Upper lobe of left lung (tissue), 6 donors: ENCODE measurements around the gene AP5S1. TPM values are rescaled to one million over a fixed set of nuclear protein-coding genes. Genes with fewer than 3 reads are reported as not detected.

Source experiments
- ATAC-seq, 2 donors: fragments of 200-7000 bp; cut with Tn5 transposase; one replicate each; pipeline ENCODE4 v1.9.1; 2022; ENCODE audit warnings: mild to moderate bottlenecking in 2 of 2, moderate library complexity in 2 of 2; ENCODE audit not compliant: low FRiP score in 2 of 2
- DNase-seq, 2 donors: peaks; one replicate each; pipeline ENCODE4 v3.0.0-alpha.2; 2019 to 2020
- H3K27ac ChIP-seq, 4 donors: fragments of 200-600 bp; sonication (generic); one replicate each; pipeline ENCODE4 v1.5.1; 2016 to 2019
- H3K27me3 ChIP-seq, 4 donors: fragments of 200-600 bp; sonication (generic); one replicate each; pipeline ENCODE4 v1.5.1; 2017 to 2019
- H3K36me3 ChIP-seq, 4 donors: fragments of 200-600 bp; sonication (generic); one replicate each; pipeline ENCODE4 v1.5.1; 2016 to 2019
- H3K4me1 ChIP-seq, 4 donors: fragments of 200-600 bp; sonication (generic); one replicate each; pipeline ENCODE4 v1.5.1; 2018 to 2019
- H3K4me3 ChIP-seq, 4 donors: fragments of 200-600 bp; sonication (generic); one replicate each; pipeline ENCODE4 v1.5.1; 2017 to 2019; ENCODE audit warnings: mild to moderate bottlenecking in 2 of 4, moderate library complexity in 1 of 4
- H3K9me3 ChIP-seq, 4 donors: fragments of 200-600 bp; sonication (generic); one replicate each; pipeline ENCODE4 v1.5.1; 2018 to 2019
- EP300 ChIP-seq, 4 donors: sonication (generic); formaldehyde crosslinking; IDR thresholded peaks; one replicate each; pipeline ENCODE4 v1.5.1; 2017; ENCODE audit warnings: antibody characterized with exemption in 4 of 4, control low read depth in 2 of 4
- POLR2A ChIP-seq, 4 donors: fragments of 450-650 bp; IDR thresholded peaks; one replicate each; pipeline ENCODE4 v1.5.1; 2016 to 2017; ENCODE audit warnings: antibody characterized with exemption in 4 of 4, mild to moderate bottlenecking in 2 of 4
- POLR2AphosphoS5 ChIP-seq, 2 donors: sonication (generic); formaldehyde crosslinking; IDR thresholded peaks; one replicate each; pipeline ENCODE4 v1.5.1; 2017; ENCODE audit warnings: antibody characterized with exemption in 2 of 2
- WGBS, 2 donors: methylation state at CpG; one replicate each; pipeline ENCODE4 v1.1.5; 2017 to 2018; 5-methylcytosine and 5-hydroxymethylcytosine counted together
- total RNA-seq, 6 donors: library from RNA; depleted of rRNA in 4 of 6; stranded (reverse); fragments of >200 nt in 4 of 6; gene quantifications; one replicate each; pipeline versions ENCODE4 v1.1.0 to v1.2.1, GENCODE V29; 2016 to 2021
- TF ChIP-seq, protein P1 (sequence below), 6 experiments: fragments of 450-650 bp in 4 of 6; fragments of 200-600 bp in 2 of 6; sonication (generic) in 2 of 6; IDR thresholded peaks; one replicate each; pipeline ENCODE4 v1.5.1; 2016 to 2019; ENCODE audit warnings: antibody characterized with exemption in 6 of 6
- donor health status: DM: no; HTN: no; CAD: no; lungs with moderate emphysema.
- donor health status: DM: no; HTN: yes; CAD: no; lungs with severe emphysema.

Gene AP5S1
- total RNA-seq, 6 donors from 2014 or later, result 9.4 to 20.8 (median 14.7) TPM

DNA sequence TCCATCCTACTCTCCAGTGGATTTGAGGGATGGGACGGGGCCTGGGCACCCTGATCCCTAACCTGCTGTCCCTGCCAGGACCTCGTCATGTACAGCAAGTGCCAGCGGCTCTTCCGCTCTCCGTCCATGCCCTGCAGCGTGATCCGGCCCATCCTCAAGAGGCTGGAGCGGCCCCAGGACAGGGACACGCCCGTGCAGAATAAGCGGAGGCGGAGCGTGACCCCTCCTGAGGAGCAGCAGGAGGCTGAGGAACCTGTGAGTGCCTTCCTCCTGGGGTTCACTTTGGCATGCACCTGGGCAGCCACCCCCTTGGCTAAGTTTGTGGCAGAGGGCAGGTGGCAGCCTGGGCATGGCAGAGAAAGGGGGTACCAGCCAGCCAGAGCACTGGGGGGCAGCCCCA lies 18.5 kb upstream of the AP5S1 start:
- 91 to 98% methylated on average over 12 to 13 of the region's 13 CpGs for WGBS, 2 donors
- Histone ChIP-seq H3K36me3 (peaks cover 4 to 75% (median 68%) of the 10 kb centered on the region in 4 donors), H3K4me3 (no peak overlapping the region), H3K27ac (peak overlapping the region; percentile 13 to 98 (median 96)), H3K27me3 (no peaks in the 10 kb centered on the region), H3K4me1 (peaks cover 81 to 100% (median 96%) of the 10 kb centered on the region in 4 donors), H3K9me3 (no peaks in the 10 kb centered on the region)
- TF ChIP-seq POLR2A (IDR thresholded peaks at IDR 0.05) (no peak), EP300 (IDR thresholded peaks at IDR 0.05) (no peak), POLR2AphosphoS5 (IDR thresholded peaks at IDR 0.05) (peak; percentile 16 to 41)
- DNase-seq, result peak; percentile 58 to 71
- ATAC-seq, result no peak

DNA sequence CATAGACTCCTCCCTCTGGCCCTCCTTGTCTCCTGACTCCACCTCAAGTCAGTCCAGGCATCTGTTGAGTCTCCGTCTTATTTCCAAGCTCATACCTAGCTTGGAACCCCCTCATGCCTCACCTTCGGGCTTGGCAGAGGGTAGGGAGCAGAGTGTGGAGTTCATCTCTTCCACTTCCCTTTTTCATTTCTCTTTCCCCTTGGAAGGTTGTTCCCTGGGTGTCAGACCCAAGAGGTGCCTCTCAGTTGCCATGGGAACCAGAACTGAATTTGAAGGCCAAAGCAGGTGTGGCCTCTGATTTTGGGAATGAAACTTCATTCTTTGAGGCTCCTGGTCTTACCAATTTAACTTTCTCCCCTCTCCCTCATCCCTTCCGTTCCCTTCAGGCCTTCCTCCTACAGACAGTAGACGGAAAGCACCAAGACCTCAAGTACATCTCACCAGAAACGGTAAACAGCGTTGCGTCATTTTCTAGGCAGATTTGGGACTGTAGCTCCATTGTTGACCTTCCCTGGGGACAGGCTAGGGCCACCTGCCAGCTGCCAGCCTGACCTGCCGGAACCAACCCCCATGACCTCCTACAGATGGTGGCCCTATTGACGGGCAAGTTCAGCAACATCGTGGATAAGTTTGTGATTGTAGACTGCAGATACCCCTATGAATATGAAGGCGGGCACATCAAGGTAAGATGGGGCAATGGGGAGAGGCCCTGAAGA lies 17.7 kb upstream of the AP5S1 start:
- Histone ChIP-seq H3K36me3 (peaks cover 4 to 75% (median 68%) of the 10 kb centered on the region in 4 donors), H3K9me3 (no peaks in the 10 kb centered on the region), H3K27me3 (no peaks in the 10 kb centered on the region), H3K4me1 (peaks cover 81 to 100% (median 97%) of the 10 kb centered on the region in 4 donors), H3K4me3 (no peak overlapping the region), H3K27ac (peak overlapping the region; percentile 91 to 98 (median 96))
- WGBS, 2 donors, result 62 to 70% methylated on average over 9 to 11 of the region's 11 CpGs
- TF ChIP-seq POLR2A (IDR thresholded peaks at IDR 0.05) (peak in 1 of 4 donors; percentile 17), POLR2AphosphoS5 (IDR thresholded peaks at IDR 0.05) (peak in 1 of 2 donors; percentile 66), EP300 (IDR thresholded peaks at IDR 0.05) (peak in 1 of 4 donors; percentile 74)
- TF ChIP-seq, protein P1, sequence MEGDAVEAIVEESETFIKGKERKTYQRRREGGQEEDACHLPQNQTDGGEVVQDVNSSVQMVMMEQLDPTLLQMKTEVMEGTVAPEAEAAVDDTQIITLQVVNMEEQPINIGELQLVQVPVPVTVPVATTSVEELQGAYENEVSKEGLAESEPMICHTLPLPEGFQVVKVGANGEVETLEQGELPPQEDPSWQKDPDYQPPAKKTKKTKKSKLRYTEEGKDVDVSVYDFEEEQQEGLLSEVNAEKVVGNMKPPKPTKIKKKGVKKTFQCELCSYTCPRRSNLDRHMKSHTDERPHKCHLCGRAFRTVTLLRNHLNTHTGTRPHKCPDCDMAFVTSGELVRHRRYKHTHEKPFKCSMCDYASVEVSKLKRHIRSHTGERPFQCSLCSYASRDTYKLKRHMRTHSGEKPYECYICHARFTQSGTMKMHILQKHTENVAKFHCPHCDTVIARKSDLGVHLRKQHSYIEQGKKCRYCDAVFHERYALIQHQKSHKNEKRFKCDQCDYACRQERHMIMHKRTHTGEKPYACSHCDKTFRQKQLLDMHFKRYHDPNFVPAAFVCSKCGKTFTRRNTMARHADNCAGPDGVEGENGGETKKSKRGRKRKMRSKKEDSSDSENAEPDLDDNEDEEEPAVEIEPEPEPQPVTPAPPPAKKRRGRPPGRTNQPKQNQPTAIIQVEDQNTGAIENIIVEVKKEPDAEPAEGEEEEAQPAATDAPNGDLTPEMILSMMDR (IDR thresholded peaks at IDR 0.05), result no peak
- DNase-seq, result peak; percentile 24 to 84
- ATAC-seq, result no peak

DNA sequence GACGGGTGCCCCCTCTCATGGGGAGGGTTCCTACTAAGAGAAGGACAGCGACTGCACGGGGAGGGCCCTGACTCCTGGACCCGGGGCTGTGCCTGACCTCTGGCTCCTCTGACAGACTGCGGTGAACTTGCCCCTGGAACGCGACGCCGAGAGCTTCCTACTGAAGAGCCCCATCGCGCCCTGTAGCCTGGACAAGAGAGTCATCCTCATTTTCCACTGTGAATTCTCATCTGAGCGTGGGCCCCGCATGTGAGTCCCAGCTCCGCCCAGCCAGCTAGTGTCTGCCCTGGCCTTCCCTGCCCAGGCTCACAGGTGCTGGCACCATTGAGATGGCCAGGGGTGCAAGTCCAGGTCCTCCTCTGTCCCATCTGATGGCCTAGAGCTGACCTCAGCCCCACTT lies 17.1 kb upstream of the AP5S1 start:
- peaks cover 84 to 100% (median 96%) of the 10 kb centered on the region in 4 donors for H3K4me1 ChIP-seq
- H3K4me3 ChIP-seq, result no peak overlapping the region
- peak overlapping the region; percentile 91 to 98 (median 96) for H3K27ac ChIP-seq
- no peaks in the 10 kb centered on the region for H3K9me3 ChIP-seq
- ATAC-seq (no peak), DNase-seq (peak in 1 of 2 donors; percentile 55)
- TF ChIP-seq, protein P1 (IDR thresholded peaks at IDR 0.05), result no peak
- no peak for TF ChIP-seq POLR2A (IDR thresholded peaks at IDR 0.05)
- no peak for TF ChIP-seq POLR2AphosphoS5 (IDR thresholded peaks at IDR 0.05)
- no peak for TF ChIP-seq EP300 (IDR thresholded peaks at IDR 0.05)
- H3K27me3 ChIP-seq, result no peaks in the 10 kb centered on the region
- peaks cover 4 to 74% (median 68%) of the 10 kb centered on the region in 4 donors for H3K36me3 ChIP-seq
- 94 to 96% methylated on average over 10 to 14 of the region's 14 CpGs for WGBS, 2 donors

DNA sequence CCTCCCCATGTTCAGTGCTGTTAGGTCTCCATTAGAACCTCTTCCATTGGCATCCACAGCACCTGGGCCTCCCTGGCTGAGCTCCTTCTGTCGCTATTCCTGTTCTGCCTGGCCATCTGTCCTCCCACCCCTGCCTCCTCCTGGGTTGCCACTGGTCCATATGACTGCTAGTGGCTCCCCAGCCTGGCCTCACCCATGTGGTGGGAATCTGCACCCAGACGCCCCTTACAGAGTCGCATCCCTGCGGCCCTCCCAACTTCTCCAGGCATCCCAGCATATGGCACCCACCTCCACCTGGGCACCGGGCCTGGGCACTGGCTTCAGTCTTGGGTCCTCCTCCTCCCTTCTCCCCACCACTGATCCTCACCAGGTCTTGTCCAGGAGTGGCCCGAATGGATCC lies 16.5 kb upstream of the AP5S1 start:
- no peak for ATAC-seq
- Histone ChIP-seq H3K27ac (peak overlapping the region; percentile 91 to 98 (median 96)), H3K36me3 (peaks cover 4 to 70% (median 65%) of the 10 kb centered on the region in 4 donors), H3K27me3 (no peaks in the 10 kb centered on the region), H3K4me3 (no peak overlapping the region), H3K9me3 (no peaks in the 10 kb centered on the region), H3K4me1 (peaks cover 82 to 100% (median 93%) of the 10 kb centered on the region in 4 donors)
- peak in 1 of 2 donors; percentile 26 for DNase-seq
- no peak for TF ChIP-seq POLR2AphosphoS5 (IDR thresholded peaks at IDR 0.05)
- TF ChIP-seq POLR2A (IDR thresholded peaks at IDR 0.05), result no peak
- TF ChIP-seq, protein P1 (IDR thresholded peaks at IDR 0.05), result no peak
- TF ChIP-seq EP300 (IDR thresholded peaks at IDR 0.05), result no peak
- WGBS, 2 donors, result 78 to 93% methylated on average over 5 to 6 of the region's 6 CpGs

DNA sequence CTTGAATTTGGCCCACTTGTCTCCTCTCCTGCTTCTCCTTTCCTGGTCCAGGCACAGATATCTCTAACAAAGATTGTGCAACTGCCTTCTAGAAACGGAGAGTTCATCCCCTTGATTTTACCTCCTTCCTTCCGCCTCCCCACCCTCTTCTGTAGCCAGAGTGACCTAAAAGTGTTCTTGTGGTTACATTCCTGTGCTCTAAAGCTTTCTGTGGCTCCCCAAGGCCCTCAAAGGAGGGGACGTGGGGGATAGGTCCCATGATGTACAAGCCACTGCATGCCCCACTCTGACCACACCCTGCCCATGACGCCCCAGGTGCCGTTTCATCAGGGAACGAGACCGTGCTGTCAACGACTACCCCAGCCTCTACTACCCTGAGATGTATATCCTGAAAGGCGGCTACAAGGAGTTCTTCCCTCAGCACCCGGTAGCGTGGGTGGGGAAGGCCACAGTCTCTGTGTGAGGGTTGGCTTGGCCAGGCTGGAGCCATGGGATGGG lies 16.0 kb upstream of the AP5S1 start:
- peak in 1 of 2 donors; percentile 70 for DNase-seq
- Histone ChIP-seq H3K4me1 (peaks cover 77 to 97% (median 89%) of the 10 kb centered on the region in 4 donors), H3K27ac (peak overlapping the region; percentile 91 to 98 (median 96))

More for the DNA sequence above, 16.0 kb upstream of the AP5S1 start:
- no peak for ATAC-seq
- Histone ChIP-seq H3K9me3 (no peaks in the 10 kb centered on the region), H3K27me3 (no peaks in the 10 kb centered on the region), H3K36me3 (peaks cover 4 to 66% (median 62%) of the 10 kb centered on the region in 4 donors), H3K4me3 (no peak overlapping the region)
- TF ChIP-seq EP300 (IDR thresholded peaks at IDR 0.05), result peak in 2 of 4 donors; percentile 29 to 63
- peak; percentile 12 to 53 for TF ChIP-seq POLR2AphosphoS5 (IDR thresholded peaks at IDR 0.05)
- TF ChIP-seq POLR2A (IDR thresholded peaks at IDR 0.05), result no peak
- 61 to 62% methylated on average over 3 to 11 of the region's 11 CpGs for WGBS, 2 donors
